ENCODE data around the gene PPP2R1B. TPM values are rescaled to one million over a fixed set of nuclear protein-coding genes. Genes with fewer than 3 reads are reported as not detected.

PPP2R1B gene
- polyA plus RNA-seq, 1 donor (not counting 4 experiments of a cell fraction or from before 2014, with no cell fraction given): 33.6 TPM

DNA sequence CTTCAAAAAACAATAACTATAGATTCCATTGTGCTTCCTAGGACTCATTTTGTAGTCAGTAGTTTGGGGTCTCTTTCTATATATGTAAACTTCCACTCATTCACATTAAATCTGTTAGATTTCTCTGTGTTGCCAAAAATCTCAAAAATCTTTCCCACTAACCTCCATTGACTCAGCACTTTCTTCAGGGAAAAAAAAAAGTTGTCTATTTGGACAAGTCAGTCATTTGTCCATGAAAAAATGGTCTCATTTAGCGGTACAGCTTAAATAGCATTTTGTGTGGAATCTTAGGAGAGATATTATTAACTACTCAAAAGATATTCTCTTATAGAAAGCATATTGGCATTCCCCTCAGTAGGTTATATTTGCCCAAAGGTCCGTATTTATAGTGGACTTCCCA lies 81.9 kb downstream of the PPP2R1B start:
- Histone ChIP-seq H3K27ac (ENCODE audit: control insufficient read depth, insufficient read depth, low read length) (no peak overlapping the region), H2AFZ (ENCODE audit: control insufficient read depth, low read length) (no peak overlapping the region)
- no peak for DNase-seq (ENCODE audit: low read depth, low spot score)

DNA sequence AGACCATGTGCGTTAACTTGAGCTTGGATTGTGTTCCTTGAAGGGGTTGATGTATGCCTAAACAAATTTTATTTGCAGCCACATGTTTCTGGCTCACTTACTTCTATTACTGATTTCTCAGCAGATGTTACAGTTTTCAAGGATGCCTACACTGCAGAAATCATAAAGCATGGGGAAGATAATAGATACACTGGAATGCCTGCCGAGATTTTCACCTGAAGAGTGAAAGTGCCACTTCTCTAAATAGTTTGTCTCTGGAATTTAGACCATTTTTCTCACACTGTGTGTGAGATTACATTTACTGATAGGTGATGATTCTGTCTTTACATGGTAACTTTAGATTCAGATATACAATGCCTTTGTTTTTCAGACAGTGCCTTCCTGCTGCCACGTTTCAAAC lies 82.4 kb downstream of the PPP2R1B start:
- Histone ChIP-seq H3K9me3 (ENCODE audit: control insufficient read depth, low read depth, low read length) (no peaks in the 10 kb centered on the region), H3K4me2 (ENCODE audit: control insufficient read depth, extremely low read depth, insufficient read depth, low read depth, low read length) (no peak overlapping the region), H3K9me1 (ENCODE audit: control insufficient read depth, extremely low read depth, insufficient read depth, low read length) (no peaks in the 10 kb centered on the region), H2AFZ (ENCODE audit: control insufficient read depth, low read length) (no peak overlapping the region), H3K9ac (ENCODE audit: control insufficient read depth, extremely low read depth, insufficient read depth, low read length) (no peak overlapping the region), H3K79me2 (ENCODE audit: control insufficient read depth, insufficient read depth, low read length) (no peaks in the 10 kb centered on the region), H4K20me1 (ENCODE audit: control insufficient read depth, extremely low read depth, insufficient read depth, low read length) (no peaks in the 10 kb centered on the region), H3K27ac (ENCODE audit: control insufficient read depth, insufficient read depth, low read length) (no peak overlapping the region), H3K36me3 (ENCODE audit: control insufficient read depth in 2 of 2, extremely low read depth in 1 of 2, insufficient read depth in 2 of 2, low read length in 2 of 2) (peaks cover 3 to 5% of the 10 kb centered on the region in 2 experiments), H3K4me3 (ENCODE audit: control insufficient read depth in 2 of 3, extremely low read depth in 1 of 3, insufficient read depth in 2 of 3, low read depth in 1 of 3, low read length in 3 of 3) (no peak overlapping the region), H3K27me3 (ENCODE audit: control insufficient read depth, extremely low read depth, insufficient read depth, low read length) (no peaks in the 10 kb centered on the region), H3K4me1 (ENCODE audit: control insufficient read depth, extremely low read depth, insufficient read depth, low read length) (no peaks in the 10 kb centered on the region)
- FAIRE-seq (no peak), DNase-seq (ENCODE audit: low read depth, low spot score) (no peak)
- TF ChIP-seq EZH2 (IDR thresholded peaks at IDR 0.05; ENCODE audit: low read length) (no peak), CTCF (optimal IDR thresholded peaks at IDR 0.05 in 1 of 3, IDR thresholded peaks at IDR 0.05 in 1 of 3, conservative IDR thresholded peaks at IDR 0.05 in 1 of 3; ENCODE audit: extremely low read depth in 1 of 3, insufficient read depth in 2 of 3, low read length in 3 of 3) (no peak)
- dilution Hi-C loops (cut with MboI; ENCODE audit: extremely low pct_ligation_motif_present, low sequenced_read_pairs): no loop called here

More for the DNA sequence above, 81.9 kb downstream of the PPP2R1B start:
- Histone ChIP-seq H3K36me3 (ENCODE audit: control insufficient read depth in 2 of 2, extremely low read depth in 1 of 2, insufficient read depth in 2 of 2, low read length in 2 of 2) (peaks cover 5 to 9% of the 10 kb centered on the region in 2 experiments), H3K9me1 (ENCODE audit: control insufficient read depth, extremely low read depth, insufficient read depth, low read length) (no peaks in the 10 kb centered on the region), H3K4me2 (ENCODE audit: control insufficient read depth, extremely low read depth, insufficient read depth, low read depth, low read length) (no peak overlapping the region), H3K4me3 (ENCODE audit: control insufficient read depth in 2 of 3, extremely low read depth in 1 of 3, insufficient read depth in 2 of 3, low read depth in 1 of 3, low read length in 3 of 3) (no peak overlapping the region), H3K9ac (ENCODE audit: control insufficient read depth, extremely low read depth, insufficient read depth, low read length) (no peak overlapping the region), H3K27me3 (ENCODE audit: control insufficient read depth, extremely low read depth, insufficient read depth, low read length) (no peaks in the 10 kb centered on the region), H3K9me3 (ENCODE audit: control insufficient read depth, low read depth, low read length) (no peaks in the 10 kb centered on the region), H3K4me1 (ENCODE audit: control insufficient read depth, extremely low read depth, insufficient read depth, low read length) (no peaks in the 10 kb centered on the region), H3K79me2 (ENCODE audit: control insufficient read depth, insufficient read depth, low read length) (no peaks in the 10 kb centered on the region), H4K20me1 (ENCODE audit: control insufficient read depth, extremely low read depth, insufficient read depth, low read length) (no peaks in the 10 kb centered on the region)
- FAIRE-seq: no peak
- dilution Hi-C loops (cut with MboI; ENCODE audit: extremely low pct_ligation_motif_present, low sequenced_read_pairs): no loop called here
- no peak for TF ChIP-seq EZH2 (IDR thresholded peaks at IDR 0.05; ENCODE audit: low read length)
- no peak for TF ChIP-seq CTCF (optimal IDR thresholded peaks at IDR 0.05 in 1 of 3, IDR thresholded peaks at IDR 0.05 in 1 of 3, conservative IDR thresholded peaks at IDR 0.05 in 1 of 3; ENCODE audit: extremely low read depth in 1 of 3, insufficient read depth in 2 of 3, low read length in 3 of 3)
